Aorta (tissue), 5 donors: Measurements from ENCODE around the gene AHRR. TPM values are rescaled to one million over a fixed set of nuclear protein-coding genes. Genes with fewer than 3 reads are reported as not detected.

Experiments used
- ATAC-seq: fragments of 200-7000 bp; cut with Tn5 transposase; one replicate; pipeline ENCODE4 v1.9.1; 2022; ENCODE audit warnings: moderate library complexity; ENCODE audit not compliant: low FRiP score
- DNase-seq, 2 donors: peaks; one replicate each; pipeline ENCODE4 v3.0.0-alpha.2; 2020
- H3K27ac ChIP-seq, 2 donors: one replicate each; pipeline ENCODE4 v1.5.1; 2013; ENCODE audit warnings: low read length in 2 of 2, mild to moderate bottlenecking in 2 of 2, moderate library complexity in 2 of 2, control low read depth in 1 of 2, inconsistent platforms in 1 of 2, low read depth in 1 of 2
- H3K27me3 ChIP-seq, 2 donors: one replicate each; pipeline ENCODE4 v1.6.1; 2013; ENCODE audit warnings: control low read depth in 1 of 2, low read length in 1 of 2, mild to moderate bottlenecking in 1 of 2, moderate library complexity in 1 of 2; ENCODE audit not compliant: insufficient read depth in 2 of 2, control insufficient read depth in 1 of 2
- H3K36me3 ChIP-seq, 2 donors: one replicate each; pipeline ENCODE4 v1.6.1; 2013; ENCODE audit warnings: control low read depth in 1 of 2, low read length in 1 of 2, mild to moderate bottlenecking in 1 of 2; ENCODE audit not compliant: insufficient read depth in 2 of 2, control insufficient read depth in 1 of 2
- H3K4me1 ChIP-seq, 2 donors: one replicate each; pipeline ENCODE4 v1.6.1; 2013; ENCODE audit warnings: low read length in 2 of 2, control low read depth in 1 of 2, mild to moderate bottlenecking in 1 of 2, moderate library complexity in 1 of 2; ENCODE audit not compliant: insufficient read depth in 2 of 2, control insufficient read depth in 1 of 2
- H3K4me3 ChIP-seq, 2 donors: one replicate each; pipeline ENCODE4 v1.5.1; 2013; ENCODE audit warnings: low read length in 2 of 2, control low read depth in 1 of 2, mild to moderate bottlenecking in 1 of 2
- H3K9me3 ChIP-seq: one replicate; pipeline ENCODE4 v1.6.1; 2013; ENCODE audit warnings: mild to moderate bottlenecking, low read length; ENCODE audit not compliant: control insufficient read depth
- WGBS, 2 donors: extraction: QIAGEN DNeasy Blood & Tissue Kit; methylation state at CpG; one replicate each; pipeline ENCODE4 v1.1.7; 2013; 5-methylcytosine and 5-hydroxymethylcytosine counted together
- intact Hi-C, 2 donors: fragments of 100-400 bp; cut with DNase I; formaldehyde crosslinking; loops; one replicate each; pipeline versions ENCODE4 v1.14.2 to v1.15.0; 2022
- polyA plus RNA-seq, 2 donors: library from polyadenylated mRNA; stranded (reverse); fragments of 200-250 nt; gene quantifications; one replicate each; pipeline ENCODE4 v1.2.3, GENCODE V29; 2013
- total RNA-seq, 2 donors: library from RNA; stranded (reverse); fragmentation: NEBNext Ultra II Directional; extraction: Animal tissue kit (Norgen Biotek cat#: 25700); gene quantifications; one replicate each; pipeline ENCODE4 v1.2.1, GENCODE V29; 2021
- donor health status: healthy with polysubstance abuse.
- donor health status: Bipolar disorder and iron deficiency.
- donor health status: DM: no; HTN: no; CAD: no.
- donor health status: DM: no; HTN: no; CAD: no.
- donor health status: DM: yes; HTN: yes; CAD: no.

The AHRR gene
- total and polyA plus RNA-seq, 4 donors = 0.13 to 3.8 (median 1.7) TPM

GRCh38 chr5:437281-437771 is 115.8 kb downstream of the AHRR start:
- Histone ChIP-seq H3K4me3 (no peak overlapping the region), H3K36me3 (no peaks in the 10 kb centered on the region), H3K4me1 (no peaks in the 10 kb centered on the region), H3K27me3 (no peaks in the 10 kb centered on the region), H3K9me3 (no peaks in the 10 kb centered on the region), H3K27ac (no peak overlapping the region)
- ATAC-seq (no peak), DNase-seq (peak; percentile 38 to 72)
- intact Hi-C loops = loop anchor here in 1 of 2 donors (5.0 kb wide), 1 partner anchor 120 kb away; no protein-coding TSS in a partner anchor
- 64 to 70% methylated on average over 18 of the region's 18 CpGs for WGBS, 2 donors

GRCh38 chr5:438481-438981 is 117.0 kb downstream of the AHRR start:
- intact Hi-C loops = loop anchor here in 1 of 2 donors (5.0 kb wide), 1 partner anchor 121 kb away; no protein-coding TSS in a partner anchor
- Histone ChIP-seq H3K27ac (no peak overlapping the region), H3K4me1 (no peaks in the 10 kb centered on the region), H3K4me3 (no peak overlapping the region), H3K9me3 (no peaks in the 10 kb centered on the region), H3K36me3 (no peaks in the 10 kb centered on the region), H3K27me3 (no peaks in the 10 kb centered on the region)
- DNase-seq (peak; percentile 26 to 49), ATAC-seq (no peak)
- 65 to 69% methylated on average over 14 of the region's 14 CpGs for WGBS, 2 donors

- 83 to 88% methylated on average over 8 of the region's 8 CpGs for WGBS, 2 donors
- Histone ChIP-seq H3K4me1 (no peaks in the 10 kb centered on the region), H3K27me3 (no peaks in the 10 kb centered on the region), H3K4me3 (no peak overlapping the region), H3K36me3 (no peaks in the 10 kb centered on the region), H3K27ac (no peak overlapping the region), H3K9me3 (no peaks in the 10 kb centered on the region)
- intact Hi-C loops = loop anchor here in 1 of 2 donors (5.0 kb wide), 1 partner anchor 122 kb away; no protein-coding TSS in a partner anchor
- ATAC-seq (no peak), DNase-seq (peak; percentile 13 to 26)
These were observed 117.7 kb downstream of the AHRR start for GRCh38 chr5:439181-439580.

- 80 to 86% methylated on average over 14 of the region's 14 CpGs for WGBS, 2 donors
- DNase-seq = peak; percentile 32 to 68
- H3K27me3 ChIP-seq = no peaks in the 10 kb centered on the region
- no peak overlapping the region for H3K27ac ChIP-seq
- H3K36me3 ChIP-seq = no peaks in the 10 kb centered on the region
- no peaks in the 10 kb centered on the region for H3K4me1 ChIP-seq
- no peak overlapping the region for H3K4me3 ChIP-seq
- no peaks in the 10 kb centered on the region for H3K9me3 ChIP-seq
- ATAC-seq = no peak
- intact Hi-C loops = loop anchor here (5.0 to 10.0 kb wide), 4 partner anchors 122 to 455 kb away; partner anchors contain the start of genes BRD9 (in 1 of the 2), CEP72 (in 1 of the 2), PDCD6 (in 1 of the 2) and TRIP13 (in 1 of the 2)
These were observed 118.1 kb downstream of the AHRR start for GRCh38 chr5:439636-440035.

DNA sequence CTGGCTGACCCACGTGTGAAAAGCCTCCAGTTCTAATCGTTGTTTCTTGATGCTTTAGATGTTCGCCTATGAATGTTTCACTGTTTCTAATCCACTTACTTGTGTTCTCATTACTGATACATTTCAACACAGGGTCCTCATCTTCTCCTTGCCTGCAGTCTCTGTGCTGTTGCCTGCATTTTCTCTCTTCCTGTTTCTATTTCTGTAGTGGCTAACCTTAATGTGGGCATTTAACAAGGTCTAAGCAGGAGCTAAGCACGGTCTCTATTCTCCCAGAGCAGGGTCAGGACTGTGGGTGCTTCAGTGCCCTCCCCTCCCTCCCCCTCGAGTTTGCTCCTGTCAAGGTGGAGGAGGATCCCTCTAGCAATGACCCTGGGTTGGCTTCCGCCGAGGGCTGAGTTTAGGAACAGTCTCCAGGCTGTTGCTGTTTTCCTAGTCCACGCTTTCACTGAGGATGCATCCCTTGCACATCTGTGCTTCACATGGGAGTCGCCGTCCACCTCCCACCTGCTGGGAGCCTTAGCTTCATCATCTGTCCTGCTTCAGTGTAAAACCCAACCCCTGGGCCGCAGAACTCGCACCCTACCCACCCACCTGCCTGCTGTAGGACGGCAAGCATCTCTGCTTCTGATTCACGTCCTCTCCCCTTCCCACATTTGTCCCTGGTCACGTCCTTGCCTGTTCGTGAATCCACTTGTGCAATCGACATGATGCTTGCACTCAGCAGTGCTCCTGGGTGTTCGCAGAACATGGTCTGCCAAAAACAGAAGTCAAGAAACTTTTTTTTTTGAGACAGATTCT is 119.1 kb downstream of the AHRR start:
- no peaks in the 10 kb centered on the region for H3K4me1 ChIP-seq
- DNase-seq (peak; percentile 33 to 45), ATAC-seq (no peak)
- WGBS, 2 donors = 78 to 81% methylated on average over 18 of the region's 18 CpGs
- intact Hi-C loops = loop anchor here in 1 of 2 donors (5.0 to 10.0 kb wide), 3 partner anchors 168 to 454 kb away; partner anchors contain the start of genes BRD9, CEP72, PDCD6 and TRIP13
- H3K27ac ChIP-seq = no peak overlapping the region
- no peaks in the 10 kb centered on the region for H3K9me3 ChIP-seq
- H3K27me3 ChIP-seq = no peaks in the 10 kb centered on the region
- H3K36me3 ChIP-seq = no peaks in the 10 kb centered on the region
- no peak overlapping the region for H3K4me3 ChIP-seq

DNA sequence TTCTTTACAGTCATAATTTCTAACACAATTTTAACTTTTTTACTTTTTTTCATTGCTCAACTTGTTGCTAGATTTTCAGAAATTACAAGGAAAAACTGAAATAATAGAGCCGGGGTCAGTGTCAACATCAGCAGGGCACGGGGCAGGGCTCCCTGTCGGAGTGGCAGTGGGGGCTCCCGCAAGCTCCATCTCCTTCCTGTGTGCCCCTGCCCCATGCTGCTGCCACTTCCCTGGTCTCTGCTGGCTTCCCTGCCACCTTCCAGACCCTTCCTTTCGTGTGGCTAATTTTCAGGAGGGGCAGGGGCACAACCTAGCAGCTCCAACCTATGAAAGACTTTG is 120.5 kb downstream of the AHRR start:
- H3K27me3 ChIP-seq = no peaks in the 10 kb centered on the region
- 87 to 88% methylated on average over 5 of the region's 5 CpGs for WGBS, 2 donors
- no peak for ATAC-seq
- DNase-seq = peak in 1 of 2 donors; percentile 27
- H3K4me1 ChIP-seq = no peaks in the 10 kb centered on the region
- H3K9me3 ChIP-seq = no peaks in the 10 kb centered on the region
- intact Hi-C loops = loop anchor here in 1 of 2 donors (5.0 to 10.0 kb wide), 3 partner anchors 170 to 453 kb away; partner anchors contain the start of genes BRD9, CEP72, PDCD6 and TRIP13
- no peaks in the 10 kb centered on the region for H3K36me3 ChIP-seq
- no peak overlapping the region for H3K27ac ChIP-seq
- peak overlapping the region in 1 of 2 donors; percentile 71 for H3K4me3 ChIP-seq

GRCh38 chr5:442335-443238 is 121.1 kb downstream of the AHRR start, which contains the start of gene EXOC3:
Gene EXOC3 (plus strand): TSS chr5:443176. CDS start chr5:446206, 3,030 bp downstream.
- peaks cover 0 to 3% of the 10 kb centered on the region in 2 donors for H3K36me3 ChIP-seq
- ATAC-seq (peak; percentile 92), DNase-seq (peak; percentile 82 to 92)
- peak within 1 kb of the TSS; percentile 59 to 71 for H3K4me3 ChIP-seq
- no peaks in the 10 kb centered on the region for H3K27me3 ChIP-seq
- no peaks in the 10 kb centered on the region for H3K4me1 ChIP-seq
- WGBS, 2 donors = 5 to 6% methylated on average over 65 to 73 of the region's 73 CpGs
- intact Hi-C loops = loop anchor here in 1 of 2 donors (5.0 to 10.0 kb wide), 3 partner anchors 170 to 452 kb away; partner anchors contain the start of genes BRD9, CEP72, PDCD6 and TRIP13
- H3K9me3 ChIP-seq = no peaks in the 10 kb centered on the region
- H3K27ac ChIP-seq = peak within 1 kb of the TSS in 1 of 2 donors; percentile 19
